Measurements from ENCODE around the gene PTGDR. TPM values are rescaled to one million over a fixed set of nuclear protein-coding genes. Genes with fewer than 3 reads are reported as not detected.

Gene PTGDR
- total RNA-seq, 1 experiment from 2014 or later, result not detected

GRCh38 chr14:52312931-52313355, 45.4 kb downstream of the PTGDR start:
- no peak for DNase-seq (ENCODE audit: low spot score)

GRCh38 chr14:52313462-52313861, 46.0 kb downstream of the PTGDR start:
- DNase-seq (ENCODE audit: low spot score), result no peak

GRCh38 chr14:52313903-52314594, 46.6 kb downstream of the PTGDR start, which contains the start of gene PTGER2:
Gene PTGER2, plus strand, starts transcription at chr14:52314312. Its CDS starts 237 bp downstream, at chr14:52314549.
- DNase-seq (ENCODE audit: low spot score), result peak; percentile 76

- no peak for DNase-seq (ENCODE audit: low spot score)
Observed at GRCh38 chr14:52314595-52315354, 47.3 kb downstream of the PTGDR start.

- no peak for DNase-seq (ENCODE audit: low spot score)
Observed at GRCh38 chr14:52315355-52315718, 47.8 kb downstream of the PTGDR start.

- DNase-seq (ENCODE audit: low spot score), result no peak
Observed at GRCh38 chr14:52318062-52318461, 50.6 kb downstream of the PTGDR start.

GRCh38 chr14:52318826-52319645, 51.5 kb downstream of the PTGDR start:
- peak; percentile 18 for DNase-seq (ENCODE audit: low spot score)

GRCh38 chr14:52319919-52320318, 52.4 kb downstream of the PTGDR start:
- DNase-seq (ENCODE audit: low spot score), result no peak

- DNase-seq (ENCODE audit: low spot score), result peak; percentile 55
Observed at GRCh38 chr14:52325126-52325525, 57.6 kb downstream of the PTGDR start.

GRCh38 chr14:52325630-52326029, 58.1 kb downstream of the PTGDR start:
- DNase-seq (ENCODE audit: low spot score), result peak; percentile 10

Other genes starting within 250 kb of the PTGDR start
- 20.9 and 22.2 TPM in 2 replicates for gene NID2, start 198.6 kb upstream of the PTGDR start, total RNA-seq (2014; rRNA removed; shearing (Covaris generic))
- gene PTGER2, start 46.6 kb downstream of the PTGDR start, total RNA-seq (2014; rRNA removed; shearing (Covaris generic)), result 3.7 and 5.7 TPM in 2 replicates

Measured in H4 (cell line).